ENCODE data around the gene OSBP2. TPM values are rescaled to one million over a fixed set of nuclear protein-coding genes. Genes with fewer than 3 reads are reported as not detected.
A peak's percentile ranks its signal among the peaks of the same experiment; 100 is the strongest.

OSBP2 gene
- total and polyA plus RNA-seq, 8 donors: 1.9 to 3.3 (median 2.6) TPM

- WGBS, 2 donors: 69% methylated on average over 7 of the region's 7 CpGs
- H3K4me1 ChIP-seq: no peaks in the 10 kb centered on the region
- no peak for DNase-seq
- no peaks in the 10 kb centered on the region for H3K9me3 ChIP-seq
- H3K36me3 ChIP-seq: no peaks in the 10 kb centered on the region
- intact Hi-C loops (cut with DNase I): no loop called here
- TF ChIP-seq CTCF (IDR thresholded peaks at IDR 0.05): no peak
- no peak overlapping the region for H3K4me3 ChIP-seq
- ATAC-seq: no peak
- no peak for FAIRE-seq
- H3K27ac ChIP-seq: no peak overlapping the region
- H3K27me3 ChIP-seq: no peaks in the 10 kb centered on the region
These were observed 9.5 kb upstream of the OSBP2 start for GRCh38 chr22:30685178-30685577.

DNA sequence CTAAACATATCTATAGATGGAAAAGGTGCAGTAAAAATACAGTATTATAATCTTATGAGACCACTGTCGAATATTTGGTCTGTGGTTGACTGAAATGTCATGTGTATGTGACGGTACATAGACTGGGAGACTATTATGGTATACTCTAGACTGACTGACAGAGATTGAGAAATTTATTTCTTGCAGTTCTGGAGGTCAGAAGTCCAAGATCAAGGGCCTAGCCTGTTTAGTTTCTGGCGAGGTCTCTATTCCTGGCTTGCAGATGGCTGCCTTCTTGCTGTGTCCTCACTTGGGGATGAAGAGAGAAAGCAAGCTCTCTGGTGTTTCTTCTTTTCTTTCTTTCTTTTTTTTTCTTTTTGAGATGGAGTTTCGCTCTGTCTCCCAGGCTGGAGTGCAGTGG, 7.3 kb upstream of the OSBP2 start:
- no peak overlapping the region for H3K4me3 ChIP-seq
- no peaks in the 10 kb centered on the region for H3K4me1 ChIP-seq
- intact Hi-C loops (cut with DNase I): no loop called here
- no peak for TF ChIP-seq CTCF (IDR thresholded peaks at IDR 0.05)
- no peak overlapping the region for H3K27ac ChIP-seq
- H3K36me3 ChIP-seq: no peaks in the 10 kb centered on the region
- WGBS, 2 donors: 84 to 89% methylated on average over 4 of the region's 4 CpGs
- no peak for FAIRE-seq
- no peaks in the 10 kb centered on the region for H3K9me3 ChIP-seq
- ATAC-seq: no peak
- no peak for DNase-seq
- no peaks in the 10 kb centered on the region for H3K27me3 ChIP-seq

- Histone ChIP-seq H3K4me3 (no peak overlapping the region), H3K9me3 (no peaks in the 10 kb centered on the region), H3K4me1 (no peaks in the 10 kb centered on the region), H3K27me3 (no peaks in the 10 kb centered on the region), H3K27ac (no peak overlapping the region), H3K36me3 (no peaks in the 10 kb centered on the region)
- ATAC-seq (no peak), FAIRE-seq (no peak), DNase-seq (no peak)
- 53 to 58% methylated on average over 1 of the region's 1 CpG for WGBS, 2 donors
- intact Hi-C loops (cut with DNase I): no loop called here
- TF ChIP-seq CTCF (IDR thresholded peaks at IDR 0.05): no peak
These were observed 5.1 kb upstream of the OSBP2 start for GRCh38 chr22:30689622-30690021.

GRCh38 chr22:30691204-30691603, 3.5 kb upstream of the OSBP2 start:
- WGBS, 2 donors: 84 to 90% methylated on average over 1 of the region's 1 CpG
- TF ChIP-seq CTCF (IDR thresholded peaks at IDR 0.05): no peak
- no peak for FAIRE-seq
- ATAC-seq: no peak
- Histone ChIP-seq H3K9me3 (no peaks in the 10 kb centered on the region), H3K36me3 (no peaks in the 10 kb centered on the region), H3K4me1 (peaks cover 0 to 5% (median 0%) of the 10 kb centered on the region in 3 donors), H3K27me3 (no peaks in the 10 kb centered on the region), H3K4me3 (no peak overlapping the region), H3K27ac (no peak overlapping the region)
- no peak for DNase-seq
- intact Hi-C loops (cut with DNase I): no loop called here

DNA sequence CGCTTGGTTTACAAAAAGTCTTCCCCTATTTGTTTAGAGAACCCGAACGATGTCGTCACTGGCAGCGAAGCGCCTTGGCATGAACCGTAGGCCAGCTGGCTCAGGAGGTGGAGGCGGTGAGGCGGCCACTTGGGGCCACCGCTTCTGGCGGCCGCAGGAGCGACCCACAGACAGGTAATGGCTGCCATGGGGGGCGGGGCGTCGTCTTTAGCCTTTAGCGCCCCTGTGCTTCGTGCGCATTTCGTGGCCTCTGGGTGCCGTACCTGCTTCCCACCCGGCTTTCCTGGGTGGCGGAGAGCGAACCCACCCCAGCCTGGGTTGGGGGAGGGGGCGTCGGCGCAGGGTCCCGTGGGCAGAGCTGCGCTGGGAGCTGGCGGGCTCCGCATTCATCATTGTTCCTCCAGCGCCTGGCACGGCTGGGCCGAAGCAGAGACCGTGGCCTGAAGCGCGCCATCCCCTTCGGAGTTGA, 469 bp upstream of the OSBP2 start:
- ATAC-seq (peak; percentile 80 to 87 (median 85)), FAIRE-seq (no peak)
- intact Hi-C loops (cut with DNase I): no loop called here

More for the DNA sequence above, 469 bp upstream of the OSBP2 start:
- no peaks in the 10 kb centered on the region for H3K9me3 ChIP-seq
- TF ChIP-seq CTCF (IDR thresholded peaks at IDR 0.05): no peak
- peak; percentile 74 to 88 (median 82) for DNase-seq
- H3K4me1 ChIP-seq: peaks cover 0 to 5% (median 0%) of the 10 kb centered on the region in 3 donors
- peak overlapping the region; percentile 29 to 77 (median 65) for H3K4me3 ChIP-seq
- 1% methylated on average over 25 to 37 of the region's 38 CpGs for WGBS, 2 donors
- H3K27ac ChIP-seq: peak overlapping the region; percentile 85 to 97 (median 91)
- no peaks in the 10 kb centered on the region for H3K36me3 ChIP-seq
- H3K27me3 ChIP-seq: no peaks in the 10 kb centered on the region

Data from pancreas (tissue), 10 donors.